ENCODE results near the gene CXCL8. TPM values are rescaled to one million over a fixed set of nuclear protein-coding genes. Genes with fewer than 3 reads are reported as not detected.

CXCL8 gene
- total RNA-seq, 1 donor from 2014 or later: 31.5 TPM

Other genes with a start within 250 kb of the CXCL8 start
- gene RASSF6, start 120.1 kb upstream of the CXCL8 start, total RNA-seq: not detected
- gene CXCL6, start 96.1 kb downstream of the CXCL8 start, total RNA-seq: 0.45 TPM
- gene PF4V1, start 112.7 kb downstream of the CXCL8 start, total RNA-seq: not detected
- 9.5 TPM for gene CXCL1, start 128.8 kb downstream of the CXCL8 start, total RNA-seq
- not detected for gene PF4, start 241.5 kb downstream of the CXCL8 start, total RNA-seq
- gene PPBP, start 247.6 kb downstream of the CXCL8 start, total RNA-seq: 1.3 TPM